ENCODE results near the gene CDC37.

- TF ChIP-seq, protein P1, sequence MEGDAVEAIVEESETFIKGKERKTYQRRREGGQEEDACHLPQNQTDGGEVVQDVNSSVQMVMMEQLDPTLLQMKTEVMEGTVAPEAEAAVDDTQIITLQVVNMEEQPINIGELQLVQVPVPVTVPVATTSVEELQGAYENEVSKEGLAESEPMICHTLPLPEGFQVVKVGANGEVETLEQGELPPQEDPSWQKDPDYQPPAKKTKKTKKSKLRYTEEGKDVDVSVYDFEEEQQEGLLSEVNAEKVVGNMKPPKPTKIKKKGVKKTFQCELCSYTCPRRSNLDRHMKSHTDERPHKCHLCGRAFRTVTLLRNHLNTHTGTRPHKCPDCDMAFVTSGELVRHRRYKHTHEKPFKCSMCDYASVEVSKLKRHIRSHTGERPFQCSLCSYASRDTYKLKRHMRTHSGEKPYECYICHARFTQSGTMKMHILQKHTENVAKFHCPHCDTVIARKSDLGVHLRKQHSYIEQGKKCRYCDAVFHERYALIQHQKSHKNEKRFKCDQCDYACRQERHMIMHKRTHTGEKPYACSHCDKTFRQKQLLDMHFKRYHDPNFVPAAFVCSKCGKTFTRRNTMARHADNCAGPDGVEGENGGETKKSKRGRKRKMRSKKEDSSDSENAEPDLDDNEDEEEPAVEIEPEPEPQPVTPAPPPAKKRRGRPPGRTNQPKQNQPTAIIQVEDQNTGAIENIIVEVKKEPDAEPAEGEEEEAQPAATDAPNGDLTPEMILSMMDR (IDR thresholded peaks at IDR 0.05) = no peak
- TF ChIP-seq POLR2A (IDR thresholded peaks at IDR 0.05) = no peak
Measured at GRCh38 chr19:10419646-10420443, 16.5 kb upstream of the CDC37 start.

Measured in esophagus squamous epithelium (tissue), 4 donors.